IMR-90 (cell line): ENCODE measurements around the gene ANTXR2. TPM values are rescaled to one million over a fixed set of nuclear protein-coding genes. Genes with fewer than 3 reads are reported as not detected.

Experiments used
- ATAC-seq: fragments of 200-7000 bp; cut with Tn5 transposase; 2 replicates; pipeline ENCODE4 v1.9.1; 2020; ENCODE audit warnings: low read depth, mild to moderate bottlenecking, moderate library complexity
- BruUV-seq: library from RNA; stranded (reverse); fragments of 400-500 nt; replicated peaks from 2 replicates; lab custom pipeline; 2021; lab: Mats Ljungman, UMichigan
- CTCF ChIA-PET: fragments of 300-600 bp; formaldehyde crosslinking; extraction: SDS; loops from one replicate; lab custom pipeline; 2021; ENCODE audit warnings: antibody characterized with exemption; lab: Yijun Ruan, JAX
- POLR2A ChIA-PET: fragments of 300-600 bp; sonication (Branson Sonifier 250); formaldehyde crosslinking; loops from one replicate; lab custom pipeline; 2022; ENCODE audit warnings: antibody characterized with exemption; ENCODE audit not compliant: unreplicated experiment; lab: Charles Lee
- DNase-seq: peaks from one replicate; pipeline ENCODE4 v3.0.0; 2013
- H2AFZ ChIP-seq: replicated peaks from 2 replicates; pipeline ENCODE3; 2013; ENCODE audit warnings: low read length, mild to moderate bottlenecking; ENCODE audit not compliant: poor library complexity
- H2AK5ac ChIP-seq: 2 replicates; pipeline ENCODE4 v1.6.1; 2013; ENCODE audit warnings: low read depth, low read length, inconsistent platforms
- H2AK9ac ChIP-seq: replicated peaks from 2 replicates; pipeline ENCODE3; 2013; ENCODE audit warnings: mild to moderate bottlenecking, low read depth, low read length, moderate library complexity; ENCODE audit not compliant: poor library complexity
- H2BK120ac ChIP-seq: 2 replicates; pipeline ENCODE4 v1.6.1; 2013; ENCODE audit warnings: low read depth, low read length, inconsistent platforms
- H2BK15ac ChIP-seq: 3 replicates; pipeline ENCODE4 v1.6.1; 2013; ENCODE audit warnings: low read depth, low read length, inconsistent platforms
- H2BK20ac ChIP-seq: 2 replicates; pipeline ENCODE4 v1.6.1; 2013; ENCODE audit warnings: low read depth, mild to moderate bottlenecking, inconsistent platforms, low read length, moderate library complexity
- H2BK5ac ChIP-seq: 2 replicates; pipeline ENCODE4 v1.6.1; 2013; ENCODE audit warnings: mild to moderate bottlenecking, low read depth, low read length, inconsistent platforms; ENCODE audit not compliant: poor library complexity, severe bottlenecking
- H3K14ac ChIP-seq: replicated peaks from 2 replicates; pipeline ENCODE4 v1.6.1; 2013; ENCODE audit warnings: low read depth, low read length, inconsistent platforms
- H3K18ac ChIP-seq: 2 replicates; pipeline ENCODE4 v1.6.1; 2013; ENCODE audit warnings: low read depth, low read length, control low read depth
- H3K23ac ChIP-seq: 2 replicates; pipeline ENCODE4 v1.6.1; 2013; ENCODE audit warnings: low read depth, low read length, inconsistent platforms
- H3K27ac ChIP-seq: 2 replicates; pipeline ENCODE4 v1.5.1; 2013; ENCODE audit warnings: mild to moderate bottlenecking, control low read depth, low read length; ENCODE audit not compliant: insufficient read depth
- H3K27me3 ChIP-seq: 2 replicates; pipeline ENCODE4 v1.6.1; 2013; ENCODE audit warnings: low read length; ENCODE audit not compliant: control insufficient read depth, insufficient read depth
- H3K36me3 ChIP-seq: 2 replicates; pipeline ENCODE4 v1.6.1; 2013; ENCODE audit warnings: low read length, mixed read lengths; ENCODE audit not compliant: control insufficient read depth, insufficient read depth
- H3K4ac ChIP-seq: 2 replicates; pipeline ENCODE4 v1.6.1; 2013; ENCODE audit warnings: low read depth, low read length, inconsistent platforms
- H3K4me1 ChIP-seq: 2 replicates; pipeline ENCODE4 v1.6.1; 2013; ENCODE audit warnings: low read length, mixed read lengths; ENCODE audit not compliant: control insufficient read depth, insufficient read depth
- H3K4me2 ChIP-seq: 2 replicates; pipeline ENCODE4 v1.6.1; 2013; ENCODE audit warnings: low read depth, mild to moderate bottlenecking, control low read depth, low read length, moderate library complexity
- H3K4me3 ChIP-seq: 2 replicates; pipeline ENCODE4 v1.5.1; 2013; ENCODE audit warnings: low read depth, mild to moderate bottlenecking, control low read depth, low read length, moderate library complexity; ENCODE audit not compliant: insufficient read depth
- H3K56ac ChIP-seq: 2 replicates; pipeline ENCODE4 v1.6.1; 2013; ENCODE audit warnings: low read length, inconsistent platforms; ENCODE audit not compliant: insufficient read depth; ENCODE audit errors: extremely low read depth
- H3K79me1 ChIP-seq, 2 experiments: 2 replicates each; pipeline ENCODE4 v1.6.1; 2013; ENCODE audit warnings: low read length in 2 of 2, inconsistent platforms in 1 of 2, low read depth in 1 of 2
- H3K9ac ChIP-seq: 2 replicates; pipeline ENCODE4 v1.6.1; 2013; ENCODE audit warnings: low read depth, low read length, control low read depth
- H3K9me1 ChIP-seq: 2 replicates; pipeline ENCODE4 v1.6.1; 2013; ENCODE audit warnings: low read length, inconsistent platforms; ENCODE audit not compliant: insufficient read depth
- H3K9me3 ChIP-seq: 2 replicates; pipeline ENCODE4 v1.6.1; 2013; ENCODE audit warnings: low read length; ENCODE audit not compliant: control insufficient read depth, insufficient read depth
- H4K20me1 ChIP-seq: 2 replicates; pipeline ENCODE4 v1.6.1; 2013; ENCODE audit warnings: low read length, inconsistent platforms; ENCODE audit not compliant: insufficient read depth
- H4K5ac ChIP-seq: 2 replicates; pipeline ENCODE4 v1.6.1; 2013; ENCODE audit warnings: mild to moderate bottlenecking, low read depth, low read length, control low read depth
- H4K8ac ChIP-seq, 2 experiments: 2 replicates each; pipeline ENCODE4 v1.6.1; 2013; ENCODE audit warnings: low read depth in 2 of 2, low read length in 2 of 2, control low read depth in 1 of 2, inconsistent platforms in 1 of 2
- H4K91ac ChIP-seq: 2 replicates; pipeline ENCODE4 v1.6.1; 2013; ENCODE audit warnings: low read depth, low read length, inconsistent platforms; ENCODE audit not compliant: insufficient read depth
- BHLHE40 ChIP-seq: fragments of 150-350 bp; IDR thresholded peaks from 2 replicates; pipeline ENCODE4 v1.6.1; 2016; ENCODE audit warnings: mild to moderate bottlenecking, low read depth, low read length
- CEBPB ChIP-seq: IDR thresholded peaks from 2 replicates; pipeline ENCODE4 v1.6.1; 2012; ENCODE audit warnings: low read depth, low read length, improper control_type of control experiment
- CHD1 ChIP-seq: IDR thresholded peaks from 2 replicates; pipeline ENCODE4 v1.6.1; 2012; ENCODE audit warnings: low read depth, low read length, improper control_type of control experiment
- CTCF ChIP-seq: conservative IDR thresholded peaks from 2 replicates; pipeline ENCODE4 v1.5.1; 2012; ENCODE audit warnings: mild to moderate bottlenecking, low read depth, low read length, improper control_type of control experiment
- ELK1 ChIP-seq: fragments of 150-350 bp; IDR thresholded peaks from 2 replicates; pipeline ENCODE4 v1.6.1; 2016; ENCODE audit warnings: low read depth, mild to moderate bottlenecking, low read length, moderate library complexity, borderline replicate concordance
- FOS ChIP-seq: fragments of 150-350 bp; IDR thresholded peaks from 2 replicates; pipeline ENCODE4 v1.6.1; 2016; ENCODE audit warnings: low read depth, low read length
- MAFK ChIP-seq: IDR thresholded peaks from 2 replicates; pipeline ENCODE4 v1.6.1; 2012; ENCODE audit warnings: low read depth, low read length, improper control_type of control experiment
- MAZ ChIP-seq: IDR thresholded peaks from 2 replicates; pipeline ENCODE4 v1.6.1; 2012; ENCODE audit warnings: low read depth, mild to moderate bottlenecking, low read length, improper control_type of control experiment, moderate library complexity, borderline replicate concordance
- MXI1 ChIP-seq: IDR thresholded peaks from 2 replicates; pipeline ENCODE4 v1.6.1; 2012; ENCODE audit warnings: low read depth, mild to moderate bottlenecking, low read length, moderate library complexity, borderline replicate concordance
- NFE2L2 ChIP-seq: fragments of 150-350 bp; IDR thresholded peaks from 2 replicates; pipeline ENCODE4 v1.6.1; 2016; ENCODE audit warnings: low read depth, mild to moderate bottlenecking, low read length
- POLR2A ChIP-seq: IDR thresholded peaks from 2 replicates; pipeline ENCODE4 v1.6.1; 2012; ENCODE audit warnings: mild to moderate bottlenecking, low read depth, low read length
- RAD21 ChIP-seq: IDR thresholded peaks from 2 replicates; pipeline ENCODE4 v1.6.1; 2012; ENCODE audit warnings: low read length, improper control_type of control experiment
- RCOR1 ChIP-seq: IDR thresholded peaks from 2 replicates; pipeline ENCODE4 v1.6.1; 2012; ENCODE audit warnings: mild to moderate bottlenecking, low read length, improper control_type of control experiment; ENCODE audit not compliant: insufficient replicate concordance
- RFX5 ChIP-seq: IDR thresholded peaks from 2 replicates; pipeline ENCODE4 v1.8.0; 2012; ENCODE audit warnings: low read depth, mild to moderate bottlenecking, low read length, moderate library complexity
- SMC3 ChIP-seq: fragments of 150-350 bp; IDR thresholded peaks from 2 replicates; pipeline ENCODE4 v1.6.1; 2016; ENCODE audit warnings: low read depth, mild to moderate bottlenecking, antibody characterized with exemption, low read length, moderate library complexity
- USF2 ChIP-seq: fragments of 150-350 bp; IDR thresholded peaks from 2 replicates; pipeline ENCODE4 v1.6.1; 2017; ENCODE audit warnings: mild to moderate bottlenecking, antibody characterized with exemption, low read length, low read depth
- WGBS, 2 experiments: methylation state at CpG; one replicate each; pipeline versions ENCODE4 v1.1.5 to v1.1.7; 2013; ENCODE audit warnings: missing lambda C conversion rate in 2 of 2; ENCODE audit not compliant: insufficient read length in 1 of 2; ENCODE audit errors: extremely low coverage in 2 of 2; 5-methylcytosine and 5-hydroxymethylcytosine counted together
- dilution Hi-C: fragments of 300-500 bp; cut with HindIII; formaldehyde crosslinking; loops from one replicate; pipeline ENCODE4 v1.14.3; 2018; ENCODE audit warnings: low sequenced_read_pairs; ENCODE audit not compliant: unreplicated experiment
- in situ Hi-C: fragments of 300-500 bp; cut with MboI; formaldehyde crosslinking; loops from 3 replicates; pipeline ENCODE4 v1.14.3; 2019; ENCODE audit warnings: low sequenced_read_pairs, inconsistent platforms, mixed read lengths
- intact Hi-C: fragments of 100-400 bp; cut with micrococcal nuclease; formaldehyde crosslinking; loops from 2 replicates; pipeline ENCODE4 v1.10.0; 2022
- polyA plus RNA-seq, 3 experiments: library from polyadenylated mRNA; depleted of rRNA; stranded (reverse); fragments of >200 nt; gene quantifications; 2 replicates each; pipeline ENCODE4 v1.2.3, GENCODE V29; 2012; ENCODE audit warnings: low replicate concordance in 1 of 3
- total RNA-seq: library from RNA; depleted of rRNA; stranded (reverse); fragments of >200 nt; gene quantifications from 2 replicates; pipeline ENCODE4 v1.2.3, GENCODE V29; 2012

Gene ANTXR2
- total and polyA plus RNA-seq, 2 of the 4 experiments (the other 2 are of a cell fraction) = 46.8 to 88.5 TPM

- Histone ChIP-seq H3K27ac (no peak overlapping the region), H3K36me3 (peaks cover 9% of the 10 kb centered on the region), H4K20me1 (no peaks in the 10 kb centered on the region), H3K23ac (no peak overlapping the region), H3K4me2 (peak overlapping the region; percentile 74; the same call in 1 of the 2 replicates), H3K27me3 (no peaks in the 10 kb centered on the region), H3K18ac (0 out of 2 replicates have a peak overlapping the region, but pooled peaks have one; percentile 15), H3K4me3 (no peak overlapping the region), H3K79me1 (peaks cover 37 to 56% of the 10 kb centered on the region in 2 experiments), H3K14ac (no peak overlapping the region), H2BK5ac (peak overlapping the region; percentile 61), H2BK15ac (no peak overlapping the region), H2AK5ac (no peak overlapping the region), H3K9me1 (peaks cover 5% of the 10 kb centered on the region), H3K4me1 (peaks cover 11% of the 10 kb centered on the region), H2BK120ac (no peak overlapping the region), H4K91ac (no peak overlapping the region), H3K4ac (no peak overlapping the region), H3K9ac (no peak overlapping the region), H2AK9ac (no peak overlapping the region), H2AFZ (no peak overlapping the region), H4K8ac (no peak overlapping the region), H3K56ac (no peak overlapping the region), H2BK20ac (no peak overlapping the region), H3K9me3 (no peaks in the 10 kb centered on the region), H4K5ac (no peak overlapping the region)
- ChIA-PET POLR2A (no interaction called here), CTCF (no interaction called here)
- DNase-seq (peak; percentile 94), ATAC-seq (peak; percentile 95)
- TF ChIP-seq CHD1 (no peak), FOS (0 out of 2 replicates have a peak, but pooled peaks have one; percentile 14), ELK1 (no peak), SMC3 (no peak), NFE2L2 (no peak), USF2 (no peak), CTCF (no peak), RFX5 (peak; percentile 48; the same call in 1 of the 2 replicates), MXI1 (no peak), RAD21 (no peak), MAFK (no peak), POLR2A (no peak), BHLHE40 (no peak; the same call in 1 of the 2 replicates), MAZ (no peak), CEBPB (peak; percentile 88), RCOR1 (no peak)
- no CpG with 5 or more reads among the region's 3 CpGs for WGBS, 2 experiments
- in situ Hi-C loops = no loop called here
- dilution Hi-C loops = no loop called here
- intact Hi-C loops = loop anchor here (1.0 to 2.0 kb wide), 2 partner anchors 26 to 361 kb away; no protein-coding TSS in a partner anchor
- BruUV-seq = no TSS peak
Observed at GRCh38 chr4:80011636-80012236, 61.3 kb downstream of the ANTXR2 start.
